Measurements from ENCODE around the gene MXD4.
"Not testable (repeated sequence)": the region's sequence is repeated elsewhere in the genome, so short reads cannot be mapped to it uniquely, and the experiment has no call there.

Gene MXD4

DNA sequence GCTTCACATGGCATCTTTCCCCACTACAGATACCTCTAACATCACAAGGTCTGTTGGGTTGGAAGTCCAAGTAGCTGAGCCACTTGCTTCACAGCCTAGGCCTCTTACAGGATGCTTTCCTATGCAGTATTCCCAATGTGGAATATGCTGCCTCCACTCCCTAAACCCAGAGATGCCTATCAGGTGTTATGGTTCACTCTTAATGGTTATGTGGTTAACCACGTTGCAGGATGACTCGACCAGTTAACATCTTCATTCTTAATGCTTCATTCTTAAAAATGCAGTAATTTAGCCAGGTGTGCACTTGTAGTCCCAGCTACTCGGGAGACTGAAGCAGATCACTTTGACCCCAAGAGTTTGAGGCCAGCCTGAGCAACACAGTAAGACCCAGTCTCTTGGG is 44.2 kb downstream of the MXD4 start:
- no peak for DNase-seq

DNA sequence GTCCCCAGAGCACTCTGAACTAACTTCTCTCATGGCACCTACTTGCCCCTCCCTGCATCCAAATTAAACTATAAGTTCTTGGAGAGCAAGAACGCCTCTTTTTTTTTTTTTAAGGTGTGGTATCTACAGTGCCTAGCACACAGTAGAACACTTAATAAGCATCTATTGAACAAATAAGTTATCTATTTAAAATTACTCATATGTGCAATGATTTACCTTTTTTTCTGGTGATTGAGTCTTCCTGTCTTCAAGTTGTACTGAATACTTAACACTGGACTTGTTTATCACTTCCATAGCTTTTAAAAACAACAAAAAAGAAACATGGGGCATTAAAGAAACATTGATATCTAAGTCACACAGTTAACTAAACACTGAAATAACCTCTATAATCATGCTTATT is 49.1 kb downstream of the MXD4 start:
- DNase-seq: no peak

DNA sequence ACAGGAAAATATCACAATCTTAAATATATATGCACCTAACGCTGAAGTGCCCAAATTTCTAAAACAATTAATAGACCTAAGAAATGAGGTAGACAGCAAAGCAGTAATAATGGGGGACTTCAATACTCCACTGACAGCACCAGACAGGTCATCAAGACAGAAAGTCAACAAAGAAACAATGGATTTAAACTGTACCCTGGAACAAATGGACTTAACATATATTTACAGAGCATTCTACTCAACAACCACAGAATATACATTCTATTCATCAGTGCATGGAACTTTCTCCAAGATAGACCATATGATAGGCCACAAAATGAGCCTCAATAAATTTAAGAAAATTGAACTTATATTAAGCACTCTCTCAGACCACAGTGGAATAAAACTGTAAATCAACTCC is 59.1 kb downstream of the MXD4 start:
- not testable (repeated sequence) for DNase-seq

Data from CD4-positive, alpha-beta T cell treated with Interleukin-21 for 1 hour (primary cell).